HG02571 (cell line): ENCODE measurements around the gene KRT76.

ENCODE experiments used
- ATAC-seq: cut with Tn5 transposase; IDR thresholded peaks from one replicate; pipeline ENCODE4 v1.9.1; 2021; ENCODE audit warnings: mild to moderate bottlenecking, moderate library complexity; ENCODE audit not compliant: unreplicated experiment

The KRT76 gene

DNA sequence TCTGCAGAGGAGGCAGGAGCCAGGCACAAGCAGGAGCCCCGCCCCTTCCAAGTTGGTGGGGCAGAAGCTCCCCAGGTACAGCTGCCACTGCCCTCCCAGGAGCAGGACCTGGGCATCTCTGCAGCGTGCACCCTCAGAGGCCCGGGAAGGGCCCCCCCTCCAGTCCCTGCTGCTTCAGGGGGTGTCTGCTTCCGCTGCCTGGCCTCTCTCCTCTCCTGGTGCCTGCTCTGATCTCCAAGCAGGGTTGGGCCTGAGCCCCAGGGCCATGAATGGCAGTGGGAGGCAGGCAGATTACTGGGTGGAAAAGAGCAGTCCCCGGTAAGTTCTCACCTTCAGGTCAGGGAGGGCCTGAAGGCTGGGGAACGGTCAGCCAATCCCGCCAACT lies 35.0 kb downstream of the KRT76 start:
- no peak for ATAC-seq

DNA sequence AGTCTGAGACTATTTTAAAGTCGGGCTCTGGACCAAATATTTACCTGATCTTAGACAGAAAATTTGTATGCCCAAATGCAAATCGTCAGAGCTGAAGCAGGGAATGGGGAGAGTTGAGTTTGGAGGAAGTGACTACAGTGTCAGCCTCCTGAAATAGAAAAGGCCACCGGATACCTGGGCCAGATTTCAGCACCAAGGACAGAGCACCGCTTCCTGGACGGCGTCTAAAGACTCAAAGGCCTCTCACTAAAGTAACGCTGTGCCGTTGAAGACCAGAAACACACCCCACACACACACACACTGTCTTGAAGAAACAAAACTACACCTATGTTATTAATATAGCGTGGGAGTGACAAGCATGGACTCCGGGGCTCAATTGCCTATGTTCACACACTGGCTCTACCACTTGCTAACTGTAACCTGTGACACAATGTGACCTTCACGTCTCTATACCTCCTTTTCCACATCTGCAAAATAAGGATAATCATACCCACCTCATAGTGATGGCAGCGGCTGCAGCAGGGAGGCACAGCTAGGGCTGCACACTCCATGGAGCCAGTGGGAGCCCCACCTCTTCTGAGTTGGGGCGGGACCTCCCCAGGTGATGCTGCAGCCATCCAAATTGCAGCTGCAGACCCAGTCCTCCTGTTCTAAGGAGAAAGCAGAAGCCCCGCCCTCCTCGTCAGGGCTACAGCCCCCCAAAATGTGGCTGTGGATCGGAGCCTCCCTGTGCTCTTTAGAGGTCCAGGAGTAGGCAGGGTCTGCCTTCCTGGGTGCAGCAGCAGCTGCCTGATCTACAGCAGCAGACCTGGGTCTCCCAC lies 35.6 kb downstream of the KRT76 start:
- ATAC-seq, result no peak

DNA sequence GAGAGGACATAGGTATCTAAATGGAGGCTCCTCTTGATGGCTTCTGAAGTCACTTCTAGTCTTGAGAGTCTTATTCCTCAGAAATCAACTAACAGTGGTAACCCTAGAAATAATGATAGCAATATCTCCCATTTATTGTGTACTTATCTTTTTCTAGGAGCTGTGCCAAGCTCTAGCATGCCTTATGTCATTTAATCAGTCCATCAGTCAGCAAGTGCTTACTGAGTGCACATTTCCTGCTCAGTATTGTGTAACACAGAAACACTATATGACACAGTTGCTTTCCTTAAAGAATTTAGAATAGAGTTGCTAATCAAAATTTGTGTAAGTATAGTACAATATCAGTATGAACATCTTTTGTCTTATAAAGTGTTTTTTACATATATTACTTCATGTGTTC lies 36.6 kb downstream of the KRT76 start:
- no peak for ATAC-seq

DNA sequence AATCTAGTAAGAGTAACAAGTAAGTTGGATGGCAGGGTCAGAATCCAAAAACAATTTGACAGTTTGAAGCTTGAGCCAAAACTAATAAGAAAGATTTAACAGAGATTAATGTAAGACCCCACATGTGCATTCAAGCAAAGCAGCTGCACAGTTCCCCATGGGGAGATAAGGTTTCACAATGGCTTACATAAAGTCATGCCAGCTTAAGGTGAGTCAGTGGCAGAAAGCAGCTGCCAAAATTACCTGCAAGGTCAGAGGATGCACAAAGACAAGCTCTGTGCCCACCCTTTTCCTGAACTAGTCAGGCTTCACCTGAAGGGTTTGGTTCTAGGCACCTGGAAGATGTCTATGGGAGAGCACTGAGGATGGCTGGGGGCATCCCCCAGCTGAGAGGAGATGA lies 37.2 kb downstream of the KRT76 start:
- ATAC-seq, result no peak

DNA sequence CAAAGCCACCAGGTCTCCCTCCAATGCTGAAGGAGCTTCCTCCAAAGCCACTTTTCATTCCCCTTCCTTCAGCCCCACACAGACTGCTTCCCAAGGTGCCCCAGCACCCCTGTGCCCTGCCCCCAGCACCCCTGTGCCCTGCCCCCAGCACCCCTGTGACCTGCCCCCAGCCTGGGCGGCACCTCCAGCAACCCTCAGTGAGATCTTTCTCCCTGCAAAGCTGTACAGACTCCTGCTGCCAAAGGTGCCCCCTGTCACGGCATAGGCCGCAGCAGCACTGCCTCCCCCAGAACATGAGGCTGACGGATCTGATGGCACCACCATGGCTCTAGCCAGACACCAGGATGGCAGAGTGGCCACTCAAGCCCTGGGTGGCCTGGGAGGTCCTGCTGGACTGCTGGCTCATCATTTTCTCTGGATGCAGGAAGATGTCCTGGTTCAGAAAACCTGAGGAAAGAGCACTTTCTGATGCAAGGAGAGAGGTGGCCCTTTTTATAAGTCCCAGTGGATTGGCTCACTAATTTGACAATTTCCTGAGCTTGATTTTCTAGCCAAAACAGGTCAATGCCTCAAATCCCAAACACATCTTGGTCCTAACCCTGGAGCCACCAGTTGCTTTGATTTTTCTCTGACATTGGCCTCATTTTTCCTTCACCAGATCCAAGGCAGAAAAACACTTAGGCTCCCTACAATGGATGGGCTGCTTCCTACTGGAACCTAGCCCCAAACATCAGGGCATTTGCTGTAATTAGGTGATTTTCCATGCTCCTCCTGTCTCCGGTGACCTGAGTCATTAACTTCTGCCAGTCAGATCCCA lies 41.1 kb downstream of the KRT76 start:
- ATAC-seq, result no peak

DNA sequence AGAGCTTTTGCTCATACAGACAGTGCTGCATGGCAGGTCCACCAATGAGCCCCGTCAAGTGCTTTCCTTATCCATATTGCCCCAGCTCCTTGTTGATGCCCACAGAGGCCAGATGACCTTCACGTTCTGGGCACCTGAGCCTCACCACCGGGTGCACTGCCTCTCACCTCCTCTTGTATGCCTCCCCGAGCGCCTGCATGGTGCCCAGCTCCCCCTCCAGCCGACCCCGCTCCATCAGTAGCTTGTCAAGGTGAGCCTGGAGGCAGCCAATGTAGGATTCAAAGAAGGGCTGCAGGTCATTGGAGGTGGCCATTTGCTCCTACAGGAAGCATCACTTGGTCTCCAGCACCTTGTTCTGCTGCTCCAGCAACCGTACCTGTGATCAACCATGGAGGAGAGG lies 42.0 kb downstream of the KRT76 start:
- ATAC-seq, result no peak

DNA sequence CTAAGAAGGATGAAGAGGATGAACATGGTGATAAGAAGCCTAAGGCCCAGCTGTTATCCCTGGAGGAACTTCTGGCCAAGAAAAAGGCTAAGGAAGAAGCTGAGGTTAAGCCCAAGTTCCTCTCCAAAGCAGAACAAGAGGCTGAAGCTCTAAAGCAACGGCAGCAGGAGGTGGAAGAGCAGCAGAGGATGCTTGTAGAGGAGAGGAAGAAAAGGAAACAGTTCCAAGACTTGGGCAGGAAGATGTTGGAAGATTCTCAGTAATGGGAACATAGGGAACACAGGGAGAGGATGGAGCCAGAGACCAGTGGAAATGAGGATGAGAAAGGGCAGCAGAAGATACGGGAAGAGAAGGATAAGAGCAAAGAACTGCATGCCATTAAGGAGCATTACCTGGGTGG lies 46.4 kb downstream of the KRT76 start:
- ATAC-seq, result no peak

DNA sequence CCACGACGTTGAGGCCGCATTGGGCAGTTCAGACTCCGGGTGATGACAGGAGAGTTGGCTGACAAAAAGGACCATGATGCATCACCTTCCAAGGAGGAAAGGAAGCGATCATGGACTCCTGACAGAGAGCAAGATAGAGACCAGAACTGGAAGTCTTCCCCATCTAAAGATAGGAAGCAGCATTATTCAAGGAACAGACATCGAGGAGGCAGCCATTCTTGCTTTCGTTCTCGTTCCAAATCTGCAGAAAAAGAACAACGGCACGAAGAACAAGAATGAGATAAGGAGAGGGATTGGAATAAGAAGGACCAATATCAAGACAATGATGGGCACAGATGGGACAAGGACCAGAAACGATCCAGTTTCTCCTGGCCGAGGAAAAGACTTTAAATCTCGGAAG lies 46.8 kb downstream of the KRT76 start:
- no peak for ATAC-seq

DNA sequence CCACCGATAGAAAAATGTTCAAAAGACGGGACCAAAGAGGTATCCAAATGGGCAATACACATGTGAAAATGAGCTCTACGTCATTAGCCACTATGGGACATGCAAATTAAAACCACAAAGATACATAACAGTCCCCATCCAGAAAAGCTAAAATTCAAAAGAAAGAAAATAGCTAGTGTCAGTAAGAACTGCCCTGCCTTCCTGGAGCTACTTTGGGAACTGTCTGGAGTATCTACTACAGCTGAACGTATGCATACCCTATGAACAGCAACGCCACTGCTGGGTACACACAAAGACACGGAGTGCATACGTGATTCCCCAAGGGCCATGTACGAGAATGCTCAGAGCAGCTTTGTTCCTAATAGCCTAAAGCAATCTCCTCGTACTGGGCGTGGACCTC lies 48.0 kb downstream of the KRT76 start:
- ATAC-seq, result no peak

DNA sequence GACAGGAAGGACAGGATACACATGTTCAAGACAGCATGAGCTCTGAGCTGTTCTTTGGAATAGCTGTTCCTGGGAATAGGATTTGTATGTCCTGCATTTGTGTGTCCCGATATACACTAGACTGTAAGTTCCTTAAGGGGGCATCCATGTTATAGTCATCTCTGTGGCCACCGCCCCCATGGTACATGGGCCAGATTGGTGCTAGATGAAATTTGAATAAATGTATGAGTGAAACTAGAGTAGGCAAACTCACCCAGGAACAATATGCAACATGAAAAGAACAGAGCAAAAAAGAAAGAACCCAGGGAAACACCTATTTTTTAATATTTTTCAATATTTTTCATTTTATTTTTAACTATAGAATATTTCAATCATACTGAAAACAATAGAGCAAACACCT lies 48.8 kb downstream of the KRT76 start:
- no peak for ATAC-seq

DNA sequence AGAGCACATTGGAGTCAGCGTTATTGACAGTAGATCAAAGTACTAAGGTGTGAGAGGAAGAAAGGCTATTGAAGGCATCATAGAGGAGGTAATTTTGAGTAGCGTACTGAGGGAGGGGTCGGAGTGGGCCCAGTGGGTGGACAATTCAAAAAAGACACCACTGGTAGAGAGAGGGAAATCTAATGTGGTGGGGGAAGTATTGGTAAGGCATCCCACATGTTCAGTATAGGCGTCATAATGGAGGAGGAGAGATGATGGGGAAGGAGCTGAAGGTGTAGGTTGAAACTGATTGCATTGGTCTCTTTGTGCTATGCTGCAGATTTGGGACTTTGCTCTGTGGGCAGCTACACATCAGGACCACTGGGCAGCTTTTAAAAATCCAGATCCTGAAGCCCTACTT lies 50.1 kb downstream of the KRT76 start:
- no peak for ATAC-seq

DNA sequence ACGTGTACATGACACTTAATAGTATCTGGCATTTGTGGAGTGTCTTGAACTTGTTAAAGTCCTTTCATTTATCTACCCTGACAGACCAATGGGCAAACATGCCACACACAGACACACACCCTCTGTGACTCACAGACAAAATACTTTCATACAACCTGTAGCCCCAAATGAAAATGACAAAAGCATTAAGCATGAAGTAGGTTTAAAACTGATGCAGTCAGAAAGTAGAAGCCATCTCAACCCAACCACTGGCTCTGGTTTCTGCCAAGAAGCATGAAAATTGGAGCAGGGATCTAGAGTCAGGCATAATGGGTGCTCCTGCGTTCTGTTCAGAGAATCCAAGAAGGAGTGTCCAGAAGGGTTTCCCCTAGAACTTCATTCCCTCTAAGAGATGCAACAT lies 50.7 kb downstream of the KRT76 start:
- ATAC-seq, result no peak

DNA sequence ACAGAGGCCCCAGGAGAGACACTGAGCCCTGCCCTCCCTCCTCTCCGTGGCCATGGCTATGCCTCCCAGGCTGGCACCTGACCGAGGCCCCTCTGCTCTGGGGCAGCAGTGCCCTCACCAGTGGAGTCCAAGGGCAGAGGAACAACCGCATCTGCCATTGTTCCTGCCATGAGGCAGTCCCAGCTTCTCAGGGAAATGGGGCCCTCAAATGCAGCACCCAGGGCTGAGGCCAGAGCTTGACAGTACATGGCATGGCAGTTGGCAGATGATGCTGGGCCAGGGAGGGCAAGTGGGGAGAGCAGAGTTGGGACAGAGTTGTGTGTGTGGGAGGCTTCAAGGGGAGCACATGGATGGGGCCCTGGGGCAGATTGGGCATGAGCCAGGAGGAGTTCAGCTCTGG lies 52.8 kb downstream of the KRT76 start:
- no peak for ATAC-seq

DNA sequence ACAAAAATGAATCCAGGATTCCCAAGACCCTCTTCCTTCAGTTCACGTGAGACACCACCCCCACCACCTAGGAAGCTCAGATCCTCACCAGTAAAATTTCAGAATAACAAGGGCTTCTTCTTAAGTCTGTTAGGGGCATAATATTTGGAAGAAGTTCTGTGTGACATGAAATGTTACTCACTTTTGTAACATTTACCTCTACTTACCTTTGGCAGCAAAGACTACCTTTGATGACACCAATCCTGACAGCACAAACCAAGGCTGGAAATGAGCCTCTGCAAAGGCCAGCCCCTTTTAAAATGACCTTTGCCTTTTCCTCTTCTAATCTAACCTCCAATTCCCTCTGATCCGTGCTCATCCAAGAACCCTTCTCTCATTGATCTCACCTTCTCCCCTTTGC lies 54.5 kb downstream of the KRT76 start:
- no peak for ATAC-seq

DNA sequence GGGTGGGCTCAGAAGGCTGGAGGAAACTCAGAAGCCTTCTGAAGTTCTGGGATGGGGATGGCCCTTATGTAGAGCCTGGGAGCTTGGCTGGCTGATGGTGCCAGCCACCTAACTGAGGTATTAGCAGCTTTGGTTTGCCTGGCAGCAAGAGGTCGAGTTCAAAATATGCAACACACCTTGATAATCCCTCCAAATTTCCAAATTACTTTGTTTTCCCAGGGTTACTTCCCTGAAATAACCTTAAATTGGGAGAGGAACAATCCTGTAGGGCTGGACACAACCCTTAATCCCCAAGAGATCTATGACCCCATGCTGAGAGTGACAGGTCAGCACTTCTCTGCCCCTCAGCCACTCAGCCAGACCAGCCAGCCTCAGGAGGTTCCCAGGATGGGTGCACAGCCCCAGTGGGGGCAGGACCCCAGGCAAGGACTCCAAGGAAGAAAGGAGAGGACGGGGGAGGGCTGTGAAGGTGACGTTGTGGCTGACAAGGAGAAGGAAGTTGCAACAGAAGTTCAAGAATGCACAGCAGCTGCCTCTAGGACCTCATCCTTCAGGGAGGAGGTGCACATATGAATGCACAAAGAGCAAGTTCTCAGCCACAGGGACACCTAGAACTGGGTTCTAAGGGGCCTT lies 55.2 kb downstream of the KRT76 start:
- ATAC-seq, result no peak

DNA sequence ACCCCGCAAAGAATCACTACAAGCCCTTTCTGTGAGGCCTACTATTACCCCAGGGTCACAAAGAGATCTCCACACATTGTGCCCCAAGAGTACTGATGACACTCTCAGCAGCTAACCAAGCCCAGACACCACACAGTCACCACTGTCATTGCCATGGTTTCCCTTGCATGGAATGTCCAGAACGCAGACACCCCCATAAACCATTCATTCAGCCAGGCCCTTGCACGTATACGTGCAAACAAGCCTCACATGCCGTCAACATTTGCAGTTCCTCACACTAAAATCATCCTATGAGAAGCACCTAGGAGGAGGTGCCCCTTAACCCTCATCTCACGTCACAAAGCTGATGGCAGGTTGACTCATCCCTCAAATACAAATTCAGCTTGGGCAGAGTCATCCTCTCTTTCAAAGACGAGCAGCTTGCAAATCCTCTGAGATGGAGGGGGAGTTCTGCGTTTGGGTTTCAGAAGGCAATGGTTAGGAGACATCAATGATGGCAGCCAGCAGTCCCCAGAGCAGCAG lies 56.7 kb downstream of the KRT76 start:
- no peak for ATAC-seq
